Measurements from ENCODE around the gene WBP4. TPM values are rescaled to one million over a fixed set of nuclear protein-coding genes. Genes with fewer than 3 reads are reported as not detected.

The WBP4 gene
- total and polyA plus RNA-seq, 2 of the 13 experiments (the other 11 are each of a cell fraction or from before 2014, with no cell fraction given) = 6.7 to 11.7 TPM

DNA sequence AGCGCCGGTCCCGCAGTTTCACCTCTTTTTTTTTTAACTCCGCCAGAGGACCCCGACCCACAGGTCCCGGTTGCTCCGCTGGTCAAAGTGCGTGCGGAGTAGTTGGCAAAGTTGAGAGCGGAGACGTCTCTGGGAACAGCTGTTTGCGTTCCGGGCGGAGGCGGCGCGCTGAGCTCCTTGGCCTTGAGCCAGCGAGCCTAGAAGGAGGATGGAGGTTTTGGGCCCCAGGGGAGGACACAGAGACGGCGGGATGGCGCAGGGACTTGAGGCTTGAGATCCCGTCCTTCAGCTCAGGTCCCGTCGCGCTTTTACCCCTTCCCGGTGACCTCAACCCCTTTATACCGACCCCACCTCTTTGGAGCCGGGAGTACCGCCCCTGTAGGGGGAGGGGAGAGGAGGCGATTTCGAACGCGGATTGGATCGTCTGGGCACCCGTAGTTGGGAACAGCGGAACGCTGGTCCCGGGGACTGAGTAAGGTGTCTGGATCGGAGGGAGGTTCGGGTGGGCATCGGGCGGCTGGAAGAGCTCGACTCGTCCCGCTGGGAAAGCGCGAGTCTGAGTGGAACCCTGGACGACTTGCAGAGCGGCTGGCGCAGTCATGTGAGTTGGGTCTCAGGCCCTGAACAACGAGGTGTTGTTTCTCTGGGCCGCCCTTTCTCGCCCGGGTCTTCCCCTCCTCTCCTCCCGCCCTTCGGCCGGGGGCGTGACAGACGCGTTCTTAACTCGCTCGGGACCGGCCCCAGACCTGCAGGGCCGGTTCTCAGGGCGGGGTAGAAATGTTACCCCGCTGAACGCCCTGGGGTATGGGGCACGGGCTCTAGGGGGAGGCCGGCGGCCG is at the start of gene WBP4 (continued):
- TF ChIP-seq, protein P1, sequence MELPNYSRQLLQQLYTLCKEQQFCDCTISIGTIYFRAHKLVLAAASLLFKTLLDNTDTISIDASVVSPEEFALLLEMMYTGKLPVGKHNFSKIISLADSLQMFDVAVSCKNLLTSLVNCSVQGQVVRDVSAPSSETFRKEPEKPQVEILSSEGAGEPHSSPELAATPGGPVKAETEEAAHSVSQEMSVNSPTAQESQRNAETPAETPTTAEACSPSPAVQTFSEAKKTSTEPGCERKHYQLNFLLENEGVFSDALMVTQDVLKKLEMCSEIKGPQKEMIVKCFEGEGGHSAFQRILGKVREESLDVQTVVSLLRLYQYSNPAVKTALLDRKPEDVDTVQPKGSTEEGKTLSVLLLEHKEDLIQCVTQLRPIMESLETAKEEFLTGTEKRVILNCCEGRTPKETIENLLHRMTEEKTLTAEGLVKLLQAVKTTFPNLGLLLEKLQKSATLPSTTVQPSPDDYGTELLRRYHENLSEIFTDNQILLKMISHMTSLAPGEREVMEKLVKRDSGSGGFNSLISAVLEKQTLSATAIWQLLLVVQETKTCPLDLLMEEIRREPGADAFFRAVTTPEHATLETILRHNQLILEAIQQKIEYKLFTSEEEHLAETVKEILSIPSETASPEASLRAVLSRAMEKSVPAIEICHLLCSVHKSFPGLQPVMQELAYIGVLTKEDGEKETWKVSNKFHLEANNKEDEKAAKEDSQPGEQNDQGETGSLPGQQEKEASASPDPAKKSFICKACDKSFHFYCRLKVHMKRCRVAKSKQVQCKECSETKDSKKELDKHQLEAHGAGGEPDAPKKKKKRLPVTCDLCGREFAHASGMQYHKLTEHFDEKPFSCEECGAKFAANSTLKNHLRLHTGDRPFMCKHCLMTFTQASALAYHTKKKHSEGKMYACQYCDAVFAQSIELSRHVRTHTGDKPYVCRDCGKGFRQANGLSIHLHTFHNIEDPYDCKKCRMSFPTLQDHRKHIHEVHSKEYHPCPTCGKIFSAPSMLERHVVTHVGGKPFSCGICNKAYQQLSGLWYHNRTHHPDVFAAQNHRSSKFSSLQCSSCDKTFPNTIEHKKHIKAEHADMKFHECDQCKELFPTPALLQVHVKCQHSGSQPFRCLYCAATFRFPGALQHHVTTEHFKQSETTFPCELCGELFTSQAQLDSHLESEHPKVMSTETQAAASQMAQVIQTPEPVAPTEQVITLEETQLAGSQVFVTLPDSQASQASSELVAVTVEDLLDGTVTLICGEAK (IDR thresholded peaks at IDR 0.05) = no peak
- TF ChIP-seq, protein P1 (CRISPR knock-in tag; IDR thresholded peaks at IDR 0.05) = peak; percentile 74; the same call in 1 of the 2 replicates
- peak; percentile 98 for TF ChIP-seq ZSCAN25 (CRISPR knock-in tag; IDR thresholded peaks at IDR 0.05)
- no peak for TF ChIP-seq SMARCC2 (IDR thresholded peaks at IDR 0.05)
- TF ChIP-seq ZNF772 (CRISPR knock-in tag; IDR thresholded peaks at IDR 0.05) = peak; percentile 81; the same call in 1 of the 2 replicates
- TF ChIP-seq, protein P2, sequence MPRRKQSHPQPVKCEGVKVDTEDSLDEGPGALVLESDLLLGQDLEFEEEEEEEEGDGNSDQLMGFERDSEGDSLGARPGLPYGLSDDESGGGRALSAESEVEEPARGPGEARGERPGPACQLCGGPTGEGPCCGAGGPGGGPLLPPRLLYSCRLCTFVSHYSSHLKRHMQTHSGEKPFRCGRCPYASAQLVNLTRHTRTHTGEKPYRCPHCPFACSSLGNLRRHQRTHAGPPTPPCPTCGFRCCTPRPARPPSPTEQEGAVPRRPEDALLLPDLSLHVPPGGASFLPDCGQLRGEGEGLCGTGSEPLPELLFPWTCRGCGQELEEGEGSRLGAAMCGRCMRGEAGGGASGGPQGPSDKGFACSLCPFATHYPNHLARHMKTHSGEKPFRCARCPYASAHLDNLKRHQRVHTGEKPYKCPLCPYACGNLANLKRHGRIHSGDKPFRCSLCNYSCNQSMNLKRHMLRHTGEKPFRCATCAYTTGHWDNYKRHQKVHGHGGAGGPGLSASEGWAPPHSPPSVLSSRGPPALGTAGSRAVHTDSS (CRISPR knock-in tag; conservative IDR thresholded peaks at IDR 0.05) = no peak
- TF ChIP-seq, protein P3, sequence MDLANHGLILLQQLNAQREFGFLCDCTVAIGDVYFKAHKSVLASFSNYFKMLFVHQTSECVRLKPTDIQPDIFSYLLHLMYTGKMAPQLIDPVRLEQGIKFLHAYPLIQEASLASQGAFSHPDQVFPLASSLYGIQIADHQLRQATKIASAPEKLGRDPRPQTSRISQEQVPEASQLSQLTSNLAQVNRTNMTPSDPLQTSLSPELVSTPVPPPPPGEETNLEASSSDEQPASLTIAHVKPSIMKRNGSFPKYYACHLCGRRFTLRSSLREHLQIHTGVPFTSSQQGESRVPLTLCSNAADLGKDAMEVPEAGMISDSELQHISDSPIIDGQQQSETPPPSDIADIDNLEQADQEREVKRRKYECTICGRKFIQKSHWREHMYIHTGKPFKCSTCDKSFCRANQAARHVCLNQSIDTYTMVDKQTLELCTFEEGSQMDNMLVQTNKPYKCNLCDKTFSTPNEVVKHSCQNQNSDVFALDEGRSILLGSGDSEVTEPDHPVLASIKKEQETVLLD (CRISPR knock-in tag; IDR thresholded peaks at IDR 0.05; ENCODE audit: low read depth) = 0 out of 2 replicates have a peak, but pooled peaks have one; percentile 12
- TF ChIP-seq, protein P4, sequence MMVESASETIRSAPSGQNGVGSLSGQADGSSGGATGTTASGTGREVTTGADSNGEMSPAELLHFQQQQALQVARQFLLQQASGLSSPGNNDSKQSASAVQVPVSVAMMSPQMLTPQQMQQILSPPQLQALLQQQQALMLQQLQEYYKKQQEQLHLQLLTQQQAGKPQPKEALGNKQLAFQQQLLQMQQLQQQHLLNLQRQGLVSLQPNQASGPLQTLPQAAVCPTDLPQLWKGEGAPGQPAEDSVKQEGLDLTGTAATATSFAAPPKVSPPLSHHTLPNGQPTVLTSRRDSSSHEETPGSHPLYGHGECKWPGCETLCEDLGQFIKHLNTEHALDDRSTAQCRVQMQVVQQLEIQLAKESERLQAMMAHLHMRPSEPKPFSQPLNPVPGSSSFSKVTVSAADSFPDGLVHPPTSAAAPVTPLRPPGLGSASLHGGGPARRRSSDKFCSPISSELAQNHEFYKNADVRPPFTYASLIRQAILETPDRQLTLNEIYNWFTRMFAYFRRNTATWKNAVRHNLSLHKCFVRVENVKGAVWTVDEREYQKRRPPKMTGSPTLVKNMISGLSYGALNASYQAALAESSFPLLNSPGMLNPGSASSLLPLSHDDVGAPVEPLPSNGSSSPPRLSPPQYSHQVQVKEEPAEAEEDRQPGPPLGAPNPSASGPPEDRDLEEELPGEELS (CRISPR knock-in tag; IDR thresholded peaks at IDR 0.05) = no peak
- TF ChIP-seq ATAD3A (CRISPR knock-in tag; IDR thresholded peaks at IDR 0.05) = no peak
- TF ChIP-seq ZNF792 (CRISPR knock-in tag; IDR thresholded peaks at IDR 0.05) = no peak
- no peak for TF ChIP-seq ZNF644 (CRISPR knock-in tag; IDR thresholded peaks at IDR 0.05; ENCODE audit: low read depth)
- TF ChIP-seq PHB2 (IDR thresholded peaks at IDR 0.05; ENCODE audit: partially characterized antibody) = no peak
- TF ChIP-seq NR2F1 (CRISPR knock-in tag; IDR thresholded peaks at IDR 0.05) = 0 out of 4 replicates have a peak, but pooled peaks of 1 of the 2 experiments have one; percentile 21
- peak; percentile 72 for TF ChIP-seq ZSCAN9 (CRISPR knock-in tag; IDR thresholded peaks at IDR 0.05; ENCODE audit: borderline replicate concordance)
- no peak; the same call in 1 of the 2 replicates for TF ChIP-seq ZNF674 (CRISPR knock-in tag; IDR thresholded peaks at IDR 0.05; ENCODE audit: low read depth)

Measured in HepG2 (cell line).